Activated naive CD4-positive, alpha-beta T cell treated with anti-CD3 and anti-CD28 coated beads for 36 hours (primary cell): ENCODE measurements around the gene MPND. TPM values are rescaled to one million over a fixed set of nuclear protein-coding genes. Genes with fewer than 3 reads are reported as not detected.
A peak's percentile ranks its signal among the peaks of the same experiment; 100 is the strongest.
"Not testable (repeated sequence)": the region's sequence is repeated elsewhere in the genome, so short reads cannot be mapped to it uniquely, and the experiment has no call there.

Experiments
- CTCF ChIA-PET: fragments of 350-600 bp; sonication (Branson Sonifier 250); formaldehyde crosslinking; loops from one replicate; lab custom pipeline; 2021; ENCODE audit warnings: antibody characterized with exemption; lab: Charles Lee
- DNase-seq: peaks from one replicate; pipeline ENCODE4 v3.0.0-alpha.2; 2020
- H3K27ac Mint-ChIP-seq: one replicate; pipeline ENCODE4 v1.8.0; 2021; ENCODE audit warnings: mild to moderate bottlenecking, mixed read lengths
- H3K27me3 Mint-ChIP-seq: one replicate; pipeline ENCODE4 v1.8.0; 2021; ENCODE audit warnings: low read depth, mixed read lengths
- H3K36me3 Mint-ChIP-seq: one replicate; pipeline ENCODE4 v1.8.0; 2021; ENCODE audit warnings: low read depth, mixed read lengths
- H3K4me1 Mint-ChIP-seq: one replicate; pipeline ENCODE4 v1.8.0; 2021; ENCODE audit warnings: low read depth, mixed read lengths
- H3K4me3 Mint-ChIP-seq: one replicate; pipeline ENCODE4 v1.8.0; 2021; ENCODE audit warnings: mild to moderate bottlenecking, moderate library complexity, mixed read lengths
- H3K9me3 Mint-ChIP-seq: one replicate; pipeline ENCODE4 v1.8.0; 2021; ENCODE audit warnings: mixed read lengths
- intact Hi-C: fragments of 100-400 bp; cut with micrococcal nuclease; formaldehyde crosslinking; loops from one replicate; pipeline ENCODE4 v1.15.1; 2023
- total RNA-seq, 2 experiments: library from RNA; stranded (reverse); gene quantifications; one replicate each; pipeline ENCODE4 v1.2.3, GENCODE V29; 2021

The MPND gene
- total RNA-seq, 2 experiments from 2014 or later: 16.3 to 18.6 TPM

DNA sequence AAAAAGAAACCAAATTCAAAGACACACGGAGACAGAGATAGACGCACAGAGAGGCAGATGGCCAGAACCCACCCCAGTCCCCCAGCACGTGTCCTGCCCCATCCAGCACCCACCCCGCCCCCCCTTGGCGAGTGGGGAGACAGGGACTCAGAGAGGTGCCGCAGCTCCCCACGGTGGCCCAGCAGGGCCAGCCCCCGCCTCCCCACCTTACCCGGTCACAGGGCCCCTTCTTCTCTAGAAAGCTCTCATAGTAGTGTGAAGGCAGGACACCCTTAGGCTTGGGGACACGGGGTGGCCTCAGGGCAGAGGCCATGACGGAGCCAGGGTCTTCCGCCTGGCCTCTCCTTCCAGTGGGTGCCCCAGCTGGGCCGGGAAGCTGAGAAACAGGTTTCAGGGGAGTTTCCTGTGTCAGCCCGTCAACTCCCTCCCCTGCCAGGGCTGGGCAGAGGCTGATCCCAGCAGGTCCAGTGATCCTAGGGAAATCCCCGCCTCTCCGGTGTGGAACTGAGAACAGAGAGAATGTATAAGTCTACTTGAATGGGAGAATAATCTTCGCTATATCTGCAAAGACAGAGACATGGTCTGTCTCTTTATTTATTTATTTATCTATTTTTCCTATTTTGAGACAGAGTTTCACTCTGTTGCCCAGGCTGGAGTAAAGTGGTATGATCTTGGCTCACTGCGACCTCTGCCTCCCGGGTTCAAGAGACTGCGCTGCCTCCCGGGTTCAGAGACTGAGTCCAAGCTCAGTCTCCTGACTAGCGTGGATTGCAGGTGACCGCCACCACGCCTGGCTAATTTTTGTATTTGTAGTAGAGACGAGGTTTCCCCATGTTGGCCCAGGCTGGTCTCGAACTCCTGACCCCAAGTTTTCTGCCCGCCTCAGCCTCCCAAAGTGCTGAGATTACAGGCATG lies 4.7 kb upstream of the MPND start, which contains the start of gene STAP2:
Gene STAP2 (minus strand): TSS at position 387 of the 915 bp plus-strand sequence. CDS start 74 bp downstream, at position 313.
- H3K4me1 Mint-ChIP-seq: peaks cover 18% of the 10 kb centered on the region
- H3K9me3 Mint-ChIP-seq: no peaks in the 10 kb centered on the region
- DNase-seq: peak; percentile 49
- intact Hi-C loops: loop anchor here (1.0 kb wide), 1 partner anchor 71 kb away; no protein-coding TSS in a partner anchor
- H3K36me3 Mint-ChIP-seq: peaks cover 17% of the 10 kb centered on the region
- peak within 1 kb of the TSS; percentile 81 for H3K4me3 Mint-ChIP-seq
- peak within 1 kb of the TSS; percentile 87 for H3K27ac Mint-ChIP-seq
- CTCF ChIA-PET: interaction anchor here (0.6 to 2.9 kb wide), 6 partner anchors 10 to 72 kb away, joined by 3 to 14 read pairs (median 6); partner anchors contain the start of gene SH3GL1
- no peaks in the 10 kb centered on the region for H3K27me3 Mint-ChIP-seq

DNA sequence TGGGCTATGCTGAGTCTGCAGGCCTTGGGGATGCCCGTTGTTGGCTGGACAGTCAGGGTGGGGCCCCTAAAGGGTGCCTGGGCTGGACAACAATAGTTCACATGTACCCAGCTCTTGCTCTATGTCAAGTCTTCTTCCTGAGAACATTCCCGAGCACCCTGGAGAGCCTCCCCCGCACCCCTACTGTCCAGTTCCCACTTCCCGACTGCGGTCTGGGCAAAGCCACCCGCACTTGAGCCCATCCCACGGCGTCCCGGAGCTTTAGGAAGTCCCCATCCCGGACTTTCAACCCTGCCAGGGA lies 1.1 kb upstream of the MPND start:
- Mint-ChIP-seq H3K4me3 (peak overlapping the region; percentile 94), H3K27ac (peak overlapping the region; percentile 94), H3K9me3 (no peaks in the 10 kb centered on the region), H3K27me3 (no peaks in the 10 kb centered on the region), H3K4me1 (peaks cover 28% of the 10 kb centered on the region), H3K36me3 (peaks cover 4% of the 10 kb centered on the region)
- CTCF ChIA-PET: interaction anchor here (0.7 to 2.8 kb wide), 5 partner anchors 10 to 75 kb away, joined by 3 to 30 read pairs (median 7); no protein-coding TSS in a partner anchor
- intact Hi-C loops: loop anchor here (1.0 to 5.0 kb wide), 8 partner anchors 14 to 579 kb away; partner anchors contain the start of genes FEM1A, HDGFL2, MRPL54 and TMIGD2
- no peak for DNase-seq

DNA sequence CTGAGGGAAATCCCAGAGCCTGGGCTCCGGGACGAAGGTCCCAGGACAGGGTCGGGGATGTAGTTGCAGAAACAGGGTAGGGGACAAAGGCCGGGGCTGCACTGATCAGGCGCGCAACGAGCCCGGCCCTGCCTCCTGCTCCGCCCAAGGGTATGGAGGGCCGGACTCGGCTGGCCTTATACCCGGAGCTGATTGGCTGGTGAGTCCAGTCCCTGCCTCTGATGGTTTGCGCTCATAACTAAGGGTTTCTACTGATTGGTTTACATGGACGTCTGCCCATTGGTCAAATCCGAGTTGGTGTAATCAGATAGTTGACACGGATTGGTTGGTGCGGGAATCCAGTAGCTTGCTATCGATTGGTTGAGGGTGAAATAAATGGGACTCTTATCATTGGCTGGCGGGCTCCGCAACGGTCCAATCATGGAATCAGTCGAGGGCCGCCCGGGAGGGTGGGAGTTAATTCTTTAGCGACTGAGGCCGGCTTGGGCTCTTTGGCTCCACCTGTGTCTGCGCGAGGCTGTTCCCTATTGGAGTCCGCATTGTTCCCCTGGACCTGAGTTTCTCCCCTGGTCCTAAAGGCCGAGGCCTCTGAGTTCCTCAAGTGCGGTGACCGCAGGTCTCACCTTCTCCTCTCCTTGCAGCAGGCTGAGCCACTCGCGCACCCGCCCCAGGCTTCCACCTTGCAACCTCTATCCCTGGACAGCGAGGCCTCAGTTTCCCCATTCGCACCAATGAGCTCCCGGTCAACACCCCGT lies 570 bp upstream of the MPND start:
- H3K4me1 Mint-ChIP-seq: peaks cover 27% of the 10 kb centered on the region
- H3K4me3 Mint-ChIP-seq: peak overlapping the region; percentile 94
- peak overlapping the region; percentile 94 for H3K27ac Mint-ChIP-seq
- no peaks in the 10 kb centered on the region for H3K9me3 Mint-ChIP-seq
- H3K36me3 Mint-ChIP-seq: peaks cover 6% of the 10 kb centered on the region
- CTCF ChIA-PET: interaction anchor here (0.7 to 2.8 kb wide), 11 partner anchors 10 to 110 kb away, joined by 3 to 30 read pairs (median 3); partner anchors contain the start of genes SH3GL1 and YJU2
- intact Hi-C loops: loop anchor here (1.0 to 5.0 kb wide), 9 partner anchors 14 to 580 kb away; partner anchors contain the start of genes FEM1A, HDGFL2, MRPL54 and SH3GL1
- peak; percentile 97 for DNase-seq
- no peaks in the 10 kb centered on the region for H3K27me3 Mint-ChIP-seq

DNA sequence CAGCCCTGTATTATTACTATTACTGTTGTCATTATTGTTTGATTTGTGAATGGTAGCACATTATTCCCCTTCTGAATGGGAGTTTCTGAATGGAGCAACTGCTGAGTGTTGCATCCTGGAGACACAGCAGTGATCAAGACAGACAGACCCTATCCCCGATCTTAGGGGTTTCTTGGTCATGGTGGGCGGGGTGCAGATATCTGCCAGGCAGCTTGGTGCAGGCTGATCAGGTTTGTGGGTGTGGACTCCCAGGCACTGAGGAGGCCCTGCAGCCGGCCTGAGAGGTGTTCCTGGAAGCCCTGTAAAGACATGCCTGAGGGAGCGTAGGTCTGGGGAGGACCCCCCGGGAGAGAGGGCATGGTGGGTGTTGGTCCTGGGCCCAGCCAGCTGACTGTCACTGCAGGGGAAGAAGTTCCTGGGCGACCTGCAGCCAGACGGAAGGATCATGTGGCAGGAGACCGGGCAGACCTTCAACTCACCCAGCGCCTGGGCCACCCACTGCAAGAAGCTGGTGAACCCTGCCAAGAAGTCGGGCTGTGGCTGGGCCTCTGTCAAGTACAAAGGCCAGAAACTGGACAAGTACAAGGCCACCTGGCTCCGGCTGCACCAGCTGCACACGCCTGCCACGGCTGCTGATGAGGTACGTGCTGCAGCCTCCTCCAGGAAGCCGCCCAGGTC lies 2.1 kb downstream of the MPND start:
- Mint-ChIP-seq H3K36me3 (peaks cover 6% of the 10 kb centered on the region), H3K4me3 (peak overlapping the region; percentile 11), H3K27me3 (no peaks in the 10 kb centered on the region), H3K27ac (no peak overlapping the region), H3K4me1 (peaks cover 12% of the 10 kb centered on the region), H3K9me3 (no peaks in the 10 kb centered on the region)
- CTCF ChIA-PET: interaction anchor here (0.6 kb wide), 2 partner anchors 29 to 80 kb away, joined by 4 to 5 read pairs; no protein-coding TSS in a partner anchor
- DNase-seq: no peak
- intact Hi-C loops: no loop called here

DNA sequence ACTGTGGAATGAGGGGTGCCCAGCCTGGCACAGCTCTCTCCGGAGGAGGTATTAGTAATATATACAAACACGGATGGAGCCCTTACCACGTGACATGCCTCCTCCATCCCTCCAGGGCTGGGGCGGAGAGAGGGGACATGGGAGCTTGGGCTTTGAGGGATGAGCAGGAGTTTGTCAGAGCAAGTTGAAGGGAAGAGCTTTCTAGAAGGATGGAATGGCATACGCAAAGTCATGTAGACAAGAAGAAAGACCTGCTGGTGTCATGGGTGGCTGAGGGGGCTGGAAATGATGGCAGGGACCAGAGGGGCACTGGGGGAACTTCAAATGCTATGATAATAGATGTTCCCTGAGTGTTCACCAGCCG lies 2.6 kb downstream of the MPND start:
- no peaks in the 10 kb centered on the region for H3K9me3 Mint-ChIP-seq
- peaks cover 14% of the 10 kb centered on the region for H3K4me1 Mint-ChIP-seq
- no peak for DNase-seq
- H3K27me3 Mint-ChIP-seq: no peaks in the 10 kb centered on the region
- CTCF ChIA-PET: interaction anchor here (0.6 kb wide), 1 partner anchor 28 kb away, joined by 5 read pairs; no protein-coding TSS in a partner anchor
- H3K27ac Mint-ChIP-seq: no peak overlapping the region
- H3K4me3 Mint-ChIP-seq: no peak overlapping the region
- intact Hi-C loops: no loop called here
- H3K36me3 Mint-ChIP-seq: peaks cover 6% of the 10 kb centered on the region

DNA sequence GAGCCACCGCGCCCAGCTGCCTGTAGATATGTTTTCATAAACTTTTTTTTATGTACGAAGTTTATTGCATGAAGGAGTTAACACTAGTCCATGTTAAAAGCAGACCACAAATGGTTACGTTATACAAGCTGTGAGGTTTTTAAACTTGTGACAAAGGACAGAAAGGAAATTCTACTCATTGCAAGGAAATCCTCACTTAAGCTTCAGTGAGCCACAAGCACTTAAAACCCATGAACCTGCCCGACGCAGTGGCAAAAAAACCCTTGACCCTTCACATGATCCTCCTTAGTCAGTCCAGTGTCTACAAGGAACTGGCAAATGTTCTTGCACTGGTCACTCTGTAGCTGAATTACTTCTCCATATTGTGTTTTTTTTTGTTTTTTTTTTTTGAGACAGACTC lies 4.2 kb downstream of the MPND start:
- DNase-seq: no peak
- Mint-ChIP-seq H3K27me3 (no peaks in the 10 kb centered on the region), H3K9me3 (no peaks in the 10 kb centered on the region), H3K4me3 (no peak overlapping the region), H3K36me3 (peaks cover 6% of the 10 kb centered on the region), H3K27ac (no peak overlapping the region), H3K4me1 (peaks cover 11% of the 10 kb centered on the region)
- intact Hi-C loops: no loop called here
- CTCF ChIA-PET: interaction anchor here (1.3 to 1.7 kb wide), 2 partner anchors 10 to 72 kb away, joined by 3 to 5 read pairs; no protein-coding TSS in a partner anchor

DNA sequence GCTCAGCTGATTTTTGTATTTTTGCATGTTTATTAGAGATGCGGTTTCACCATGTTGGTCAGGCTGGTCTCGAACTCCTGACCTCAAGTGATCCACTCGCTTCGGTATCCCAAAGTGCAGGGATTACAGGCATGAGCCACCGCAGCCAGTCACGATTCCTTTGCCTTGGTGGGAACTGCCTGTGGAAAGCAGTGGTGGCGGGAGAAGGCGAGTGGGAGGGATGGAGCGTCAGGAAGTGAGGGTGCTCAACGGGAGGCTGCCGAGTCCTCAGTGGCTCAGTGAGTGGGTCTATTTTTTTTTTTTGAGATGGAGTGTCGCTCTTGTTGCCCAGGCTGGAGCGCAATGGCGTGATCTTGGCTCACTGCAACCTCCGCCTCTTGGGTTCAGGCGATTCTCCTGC lies 5.9 kb downstream of the MPND start:
- H3K9me3 Mint-ChIP-seq, H3K4me1 Mint-ChIP-seq, H3K27me3 Mint-ChIP-seq, H3K27ac Mint-ChIP-seq, H3K36me3 Mint-ChIP-seq, H3K4me3 Mint-ChIP-seq, intact Hi-C loops, DNase-seq: not testable (repeated sequence)
- CTCF ChIA-PET: interaction anchor here (1.7 kb wide), 1 partner anchor 11 kb away, joined by 5 read pairs; no protein-coding TSS in a partner anchor

DNA sequence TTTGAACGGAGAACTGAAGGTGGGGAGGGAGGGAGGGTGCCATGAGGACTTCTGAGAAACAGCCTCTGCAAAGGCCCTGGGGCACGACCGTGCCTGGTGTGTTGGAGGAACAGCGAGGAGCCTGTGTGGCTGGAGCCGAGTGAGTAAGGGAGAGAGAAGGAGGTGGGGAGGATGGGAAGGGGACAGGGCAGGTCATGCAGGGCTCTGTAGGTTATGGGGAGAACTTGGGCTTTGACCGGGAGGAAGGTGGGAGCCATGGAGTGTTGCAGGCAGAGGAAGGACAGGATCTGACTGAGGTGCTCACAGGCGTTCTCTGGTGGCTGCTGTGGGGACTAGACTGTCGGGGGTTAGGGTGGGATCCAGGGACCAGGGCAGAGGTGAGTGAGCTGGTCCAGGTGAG lies 6.7 kb downstream of the MPND start:
- no peak overlapping the region for H3K4me3 Mint-ChIP-seq
- H3K9me3 Mint-ChIP-seq: no peaks in the 10 kb centered on the region
- H3K27ac Mint-ChIP-seq: peak overlapping the region; percentile 31
- CTCF ChIA-PET: interaction anchor here (1.4 kb wide), 1 partner anchor 30 kb away, joined by 4 read pairs; no protein-coding TSS in a partner anchor
- no peaks in the 10 kb centered on the region for H3K27me3 Mint-ChIP-seq
- peaks cover 6% of the 10 kb centered on the region for H3K36me3 Mint-ChIP-seq
- intact Hi-C loops: no loop called here
- H3K4me1 Mint-ChIP-seq: peaks cover 5% of the 10 kb centered on the region
- no peak for DNase-seq

DNA sequence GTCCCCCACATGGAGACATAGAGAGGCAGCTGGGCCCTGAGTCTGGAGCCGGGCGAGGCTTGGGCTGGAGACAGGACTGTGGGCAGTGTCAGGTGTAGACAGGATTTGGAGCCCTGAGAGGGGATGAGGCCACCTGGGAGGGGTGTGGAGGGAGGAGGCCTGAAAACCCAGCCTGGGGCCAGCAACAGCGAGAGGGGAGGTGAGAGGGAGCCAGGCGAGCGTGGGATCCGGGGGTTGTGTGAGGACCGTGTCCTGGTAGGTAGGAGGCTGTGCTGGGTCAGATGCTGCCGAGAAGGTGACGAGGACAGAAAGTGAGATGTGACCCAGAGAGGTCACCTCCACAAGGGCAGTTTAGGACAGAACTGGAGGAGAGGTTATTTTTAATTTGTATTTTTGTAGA lies 7.4 kb downstream of the MPND start:
- no peaks in the 10 kb centered on the region for H3K27me3 Mint-ChIP-seq
- CTCF ChIA-PET: interaction anchor here (1.4 kb wide), 1 partner anchor 31 kb away, joined by 4 read pairs; no protein-coding TSS in a partner anchor

DNA sequence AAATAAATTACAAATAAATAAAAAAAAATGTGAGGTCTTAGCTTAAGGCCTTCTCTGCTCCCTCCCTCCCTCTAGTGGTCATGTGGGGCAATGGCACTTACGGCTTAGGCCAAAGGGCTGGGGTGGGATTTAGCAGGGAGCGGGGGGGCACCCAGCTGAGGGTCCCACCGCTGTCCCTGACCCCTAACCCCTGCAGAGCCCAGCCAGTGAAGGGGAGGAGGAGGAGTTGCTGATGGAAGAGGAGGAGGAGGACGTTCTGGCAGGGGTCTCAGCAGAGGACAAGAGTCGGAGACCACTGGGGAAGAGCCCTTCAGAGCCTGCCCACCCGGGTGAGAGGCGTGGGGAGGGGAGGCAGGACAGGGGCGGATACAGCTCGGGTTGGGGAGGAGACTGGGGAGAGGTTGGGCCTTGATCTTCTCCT lies 9.3 kb downstream of the MPND start:
- Mint-ChIP-seq H3K27ac (no peak overlapping the region), H3K27me3 (no peaks in the 10 kb centered on the region), H3K9me3 (no peaks in the 10 kb centered on the region), H3K4me1 (peaks cover 2% of the 10 kb centered on the region), H3K36me3 (peaks cover 1% of the 10 kb centered on the region), H3K4me3 (no peak overlapping the region)
- intact Hi-C loops: loop anchor here (1.0 kb wide), 1 partner anchor 85 kb away; no protein-coding TSS in a partner anchor
- CTCF ChIA-PET: interaction anchor here (0.6 to 4.6 kb wide), 22 partner anchors 9 to 280 kb away, joined by 3 to 53 read pairs (median 5); partner anchors contain the start of genes CHAF1A, MPND, SH3GL1 and STAP2
- DNase-seq: peak; percentile 62

More for the DNA sequence above, 7.4 kb downstream of the MPND start:
- Mint-ChIP-seq H3K36me3 (peaks cover 2% of the 10 kb centered on the region), H3K9me3 (no peaks in the 10 kb centered on the region), H3K4me3 (no peak overlapping the region), H3K27ac (no peak overlapping the region), H3K4me1 (peaks cover 2% of the 10 kb centered on the region)
- intact Hi-C loops: no loop called here
- DNase-seq: no peak

DNA sequence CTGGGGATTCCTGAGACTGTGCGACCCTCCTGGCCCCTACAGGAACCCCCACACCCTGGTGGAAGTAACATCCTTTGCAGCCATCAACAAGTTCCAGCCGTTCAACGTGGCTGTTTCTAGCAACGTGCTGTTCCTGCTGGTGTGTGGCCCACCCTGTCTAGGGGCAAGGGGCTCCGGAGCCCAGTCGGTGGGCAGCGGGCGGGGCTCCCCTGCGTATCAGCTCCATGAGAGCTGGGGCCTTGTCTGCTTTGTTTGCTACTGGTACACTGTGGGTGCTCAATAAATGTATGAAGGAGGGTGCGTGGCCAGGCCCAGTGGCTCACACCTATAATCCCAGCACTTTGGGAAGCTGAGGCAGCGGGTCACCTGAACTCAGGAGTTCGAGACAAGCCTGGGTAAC lies 10.9 kb downstream of the MPND start:
- peaks cover 3% of the 10 kb centered on the region for H3K36me3 Mint-ChIP-seq

More for the DNA sequence above, 10.9 kb downstream of the MPND start:
- Mint-ChIP-seq H3K4me1 (peaks cover 2% of the 10 kb centered on the region), H3K9me3 (no peaks in the 10 kb centered on the region), H3K27me3 (no peaks in the 10 kb centered on the region), H3K4me3 (no peak overlapping the region), H3K27ac (no peak overlapping the region)
- intact Hi-C loops: no loop called here
- DNase-seq: no peak
- CTCF ChIA-PET: interaction anchor here (4.6 kb wide), 1 partner anchor 87 kb away, joined by 53 read pairs; no protein-coding TSS in a partner anchor
